ENCODE results near the gene WDCP. TPM values are rescaled to one million over a fixed set of nuclear protein-coding genes. Genes with fewer than 3 reads are reported as not detected.

Gene WDCP
- total and polyA plus RNA-seq, 10 of the 15 experiments (the other 5 are each of a cell fraction or from before 2014, with no cell fraction given) = 5.5 to 21.3 (median 13.2) TPM

DNA sequence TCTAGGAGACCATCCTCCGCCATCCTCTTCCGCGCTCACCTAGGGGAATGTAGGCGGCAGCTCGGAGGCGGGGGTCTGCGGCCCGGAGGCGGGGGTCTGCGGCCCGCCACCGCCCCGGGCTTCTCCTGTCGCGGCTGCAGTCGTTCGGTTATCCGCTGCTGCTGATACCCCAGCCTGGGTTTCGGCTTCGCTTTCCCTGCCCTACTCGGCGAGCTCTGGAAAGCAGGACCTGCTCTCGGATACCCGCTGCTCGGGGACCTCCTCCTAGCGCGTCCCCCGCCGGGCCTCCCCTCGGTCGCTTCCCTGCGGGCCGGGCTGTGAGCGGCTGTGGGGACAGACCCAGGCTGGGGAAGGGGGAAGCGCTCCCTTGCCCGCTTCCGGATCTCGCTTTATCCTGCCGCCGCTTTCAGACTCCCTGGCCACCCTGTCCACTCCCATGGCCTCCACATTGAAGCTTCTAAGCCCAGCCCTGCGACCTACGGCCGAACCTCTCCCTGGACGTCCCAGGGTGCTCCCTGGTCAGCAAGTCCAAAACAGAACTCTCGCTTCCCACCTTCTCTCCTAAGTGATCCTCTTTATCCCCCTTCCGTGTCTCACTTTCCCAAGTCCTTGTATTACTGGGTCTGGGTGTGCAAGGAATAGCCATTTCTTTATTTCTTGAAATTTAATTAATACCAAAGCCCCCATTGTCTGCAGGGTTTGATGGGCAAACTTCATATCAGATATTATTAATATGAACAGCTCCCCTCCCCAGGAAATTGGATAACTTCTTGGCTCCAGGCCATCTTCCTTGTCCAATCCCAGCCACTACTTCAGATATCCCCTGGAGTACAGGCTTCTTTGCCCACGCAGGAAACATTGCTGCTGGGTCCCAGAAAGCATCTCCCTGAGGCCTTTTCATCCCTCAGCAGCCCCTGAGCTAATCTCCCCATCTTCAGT is 3.1 kb upstream of the WDCP start:
- Histone ChIP-seq H3K9ac (ENCODE audit: control insufficient read depth, insufficient read depth, low read length) (no peak overlapping the region), H3K9me3 (replicated peaks; ENCODE audit: control insufficient read depth, insufficient read depth, low read length) (no peaks in the 10 kb centered on the region), H3K4me2 (ENCODE audit: control insufficient read depth, insufficient read depth) (peak overlapping the region; percentile 90; the same call in 1 of the 2 replicates), H3K79me2 (ENCODE audit: control insufficient read depth, insufficient read depth, low read length) (peaks cover 7% of the 10 kb centered on the region), H3K27me3 (replicated peaks in 1 of 2; ENCODE audit: control insufficient read depth in 2 of 2, insufficient read depth in 2 of 2, low read length in 1 of 2) (peaks cover 0 to 5% of the 10 kb centered on the region in 2 experiments; a peak in 3 of 4 replicates), H3K36me3 (ENCODE audit: control insufficient read depth in 2 of 2, insufficient read depth in 2 of 2, low read length in 1 of 2) (no peaks in the 10 kb centered on the region), H4K20me1 (ENCODE audit: control insufficient read depth, insufficient read depth) (no peaks in the 10 kb centered on the region), H3K4me1 (ENCODE audit: control insufficient read depth, insufficient read depth, low read length) (peaks cover 11% of the 10 kb centered on the region), H2AFZ (ENCODE audit: control insufficient read depth, low read depth, low read length) (no peak overlapping the region; the same call in 1 of the 2 replicates), H3K4me3 (peak overlapping the region; percentile 54; the same call in 1 of the 2 replicates), H3K27ac (ENCODE audit: control insufficient read depth, insufficient read depth) (no peak overlapping the region)
- ChIA-PET POLR2A (interaction anchor here (1.0 to 1.1 kb wide), 2 partner anchors 11 to 17 kb away, joined by 3 read pairs; no protein-coding TSS in a partner anchor), SMC1A (ENCODE audit: uncharacterized antibody, unreplicated experiment) (interaction anchor here (1.3 kb wide), 1 partner anchor 10 kb away, joined by 3 read pairs; no protein-coding TSS in a partner anchor), CTCF (interaction anchor here (0.9 to 3.7 kb wide), 3 partner anchors 32 to 226 kb away, joined by 3 to 26 read pairs (median 5); partner anchors contain the start of gene ATAD2B), RAD21 (ENCODE audit: unreplicated experiment) (no interaction called here)
- intact Hi-C loops (cut with micrococcal nuclease; ENCODE audit: unreplicated experiment) (no loop called here), in situ Hi-C loops (cut with MboI) (no loop called here)
- no TSS peak for BruUV-seq (replicated peaks)
- TF ChIP-seq BHLHE40 (IDR thresholded peaks at IDR 0.05; ENCODE audit: borderline replicate concordance in 1 of 2, low read depth in 2 of 2, low read length in 1 of 2) (no peak), SUZ12 (IDR thresholded peaks at IDR 0.05; ENCODE audit: unreplicated experiment) (peak; percentile 46), SUPT20H (IDR thresholded peaks at IDR 0.05; ENCODE audit: borderline replicate concordance, control insufficient read depth, low read depth, low read length) (no peak), NR2C2 (IDR thresholded peaks at IDR 0.05; ENCODE audit: borderline replicate concordance, control insufficient read depth, insufficient read length, low read depth) (no peak)
- FAIRE-seq = no peak
- DNase-seq (ENCODE audit: low read depth, low spot score) = no peak
- no peak for ATAC-seq
- 22% methylated on average over 45 of the region's 47 CpGs for WGBS (ENCODE audit: insufficient coverage, insufficient replicate concordance, low lambda C conversion rate, missing lambda C conversion rate)

All from GM12878 (cell line).